Activated CD4-positive, alpha-beta T cell treated with anti-CD3 and anti-CD28 coated beads for 1 hour (primary cell): ENCODE data around the gene ACADSB.

Experiments
- DNase-seq: peaks from one replicate; pipeline ENCODE4 v3.0.0-alpha.2; 2020

Gene ACADSB

DNA sequence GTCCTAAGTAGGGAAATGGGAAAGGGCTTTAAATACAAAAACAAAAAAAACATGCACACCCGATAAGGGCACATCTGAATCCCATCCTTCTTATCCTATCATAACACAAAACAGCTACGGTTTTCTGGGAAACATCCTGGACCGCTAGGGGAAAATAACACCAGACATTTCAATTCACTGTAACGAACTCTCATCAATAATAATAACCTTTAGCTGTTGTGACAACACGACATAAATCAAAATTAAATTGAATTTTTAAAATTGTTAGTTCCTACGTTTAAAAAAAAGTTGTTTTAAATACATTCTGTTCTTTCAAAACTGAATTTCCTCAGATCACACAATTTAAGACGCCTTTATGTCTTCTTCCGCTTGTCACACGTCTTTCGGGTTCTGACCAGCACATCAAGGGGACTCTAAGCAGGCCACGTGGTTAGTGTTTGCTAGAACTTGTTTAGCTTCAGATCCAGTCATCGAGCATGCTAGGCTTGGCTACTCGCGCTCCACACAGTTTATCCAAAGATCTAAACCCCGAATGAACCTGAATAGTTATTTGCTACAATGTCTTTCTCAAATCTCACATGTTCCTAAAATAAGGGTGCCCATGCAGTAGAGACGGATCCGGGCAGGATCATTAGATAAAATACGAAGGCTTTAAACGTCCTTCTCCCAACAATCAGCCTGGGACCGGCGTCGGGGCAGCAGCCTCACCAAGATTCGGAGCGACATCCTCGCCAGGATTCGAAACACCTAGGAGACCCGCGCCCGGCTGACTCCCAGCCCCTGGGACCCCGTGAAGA is 1.1 kb upstream of the ACADSB start:
- peak; percentile 17 for DNase-seq

DNA sequence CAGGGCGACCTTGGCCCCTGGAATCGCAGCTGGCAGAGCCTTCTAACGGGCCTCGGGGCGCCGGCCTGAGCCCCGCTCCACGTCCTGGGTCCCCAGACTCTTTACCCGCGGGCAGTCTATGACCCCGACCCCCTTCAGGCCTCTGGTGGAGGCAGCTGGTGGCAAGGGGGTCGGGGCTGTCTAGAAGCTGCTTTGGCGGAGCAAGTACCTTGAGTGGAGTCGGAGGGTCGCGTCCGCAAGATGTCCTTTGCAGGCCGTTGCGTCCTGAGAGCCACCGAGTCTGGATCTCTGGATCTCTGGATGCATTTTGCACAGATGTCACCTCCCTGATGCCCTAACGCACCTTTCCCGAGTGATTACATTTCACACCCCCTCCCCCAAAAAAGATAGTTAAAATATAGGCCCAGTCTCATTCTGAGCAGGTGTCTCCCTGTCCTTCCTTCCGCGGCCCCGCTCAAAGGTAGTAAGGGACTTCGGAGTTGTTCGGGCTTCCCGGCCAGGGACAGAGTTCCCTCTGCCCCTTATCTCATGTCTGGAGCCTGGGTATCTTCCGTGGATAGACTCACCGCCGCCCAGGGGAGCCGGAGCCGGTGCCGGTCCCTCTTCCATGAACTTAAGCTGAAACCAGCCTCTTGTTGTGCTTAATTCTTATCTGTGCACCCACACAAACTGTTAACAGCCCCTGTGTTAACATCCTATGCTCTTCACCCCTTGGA is 457 bp downstream of the ACADSB start:
- DNase-seq, result no peak

DNA sequence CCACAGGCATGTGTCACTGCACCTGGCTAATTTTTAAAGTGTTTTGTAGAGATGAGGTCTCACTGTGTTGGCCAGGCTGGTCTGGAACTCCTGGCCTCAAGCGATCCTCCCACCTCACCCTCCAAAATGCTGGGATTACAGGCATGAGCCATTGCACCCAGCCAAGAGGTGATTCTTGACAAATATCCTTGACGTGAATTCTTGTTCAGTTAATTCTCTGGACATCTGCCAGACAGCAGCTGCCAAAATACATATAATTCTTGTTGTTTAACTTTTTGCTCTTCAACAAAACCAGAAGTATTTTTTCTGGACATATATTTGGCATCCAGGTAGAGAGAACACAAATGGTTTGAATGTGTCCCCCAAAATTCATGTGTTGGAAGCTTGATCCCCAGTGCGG is 3.2 kb downstream of the ACADSB start:
- DNase-seq, result no peak

DNA sequence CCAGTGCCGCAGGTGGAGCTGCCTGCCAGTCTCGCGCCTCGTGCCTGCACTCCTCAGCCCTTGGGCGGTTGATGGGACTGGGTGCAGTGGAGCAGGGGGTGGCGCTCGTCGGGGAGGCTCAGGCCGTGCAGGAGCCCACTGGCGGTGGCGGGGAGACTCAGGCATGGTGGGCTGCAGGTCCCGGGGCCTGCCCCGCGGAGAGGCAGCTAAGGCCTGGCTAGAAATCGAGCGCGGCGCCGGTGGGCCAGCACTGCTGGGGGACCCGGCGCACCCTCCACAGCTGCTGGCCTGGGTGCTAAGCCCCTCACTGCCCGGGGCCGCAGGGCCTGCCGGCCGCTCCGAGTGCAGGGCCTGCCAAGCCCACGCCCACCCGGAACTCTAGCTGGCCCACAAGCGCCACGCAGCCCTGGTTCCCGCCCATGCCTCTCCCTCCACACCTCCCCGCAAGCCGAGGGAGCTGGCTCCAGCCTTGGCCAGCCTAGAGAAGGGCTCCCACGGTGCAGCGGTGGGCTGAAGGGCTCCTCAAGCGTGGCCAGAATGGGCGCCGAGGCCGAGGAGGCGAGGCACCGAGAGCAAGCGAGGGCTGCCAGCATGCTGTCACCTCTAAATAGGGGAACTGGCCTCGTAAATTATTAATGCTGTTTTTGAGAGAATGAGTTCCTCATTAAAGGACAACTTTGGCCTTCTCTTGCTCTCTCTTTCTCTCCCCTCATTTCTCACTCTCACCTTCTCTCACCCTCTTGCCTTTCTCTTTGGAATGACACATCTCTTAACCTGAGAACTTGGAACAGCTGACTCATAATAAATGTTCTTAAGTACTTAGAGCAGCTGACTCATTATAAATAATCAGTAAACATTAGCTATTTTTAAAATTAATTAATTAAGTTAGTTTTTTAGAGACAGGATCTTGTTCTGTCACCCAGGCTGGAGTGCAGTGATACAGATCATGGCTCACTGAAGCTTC is 4.9 kb downstream of the ACADSB start:
- DNase-seq, result no peak

DNA sequence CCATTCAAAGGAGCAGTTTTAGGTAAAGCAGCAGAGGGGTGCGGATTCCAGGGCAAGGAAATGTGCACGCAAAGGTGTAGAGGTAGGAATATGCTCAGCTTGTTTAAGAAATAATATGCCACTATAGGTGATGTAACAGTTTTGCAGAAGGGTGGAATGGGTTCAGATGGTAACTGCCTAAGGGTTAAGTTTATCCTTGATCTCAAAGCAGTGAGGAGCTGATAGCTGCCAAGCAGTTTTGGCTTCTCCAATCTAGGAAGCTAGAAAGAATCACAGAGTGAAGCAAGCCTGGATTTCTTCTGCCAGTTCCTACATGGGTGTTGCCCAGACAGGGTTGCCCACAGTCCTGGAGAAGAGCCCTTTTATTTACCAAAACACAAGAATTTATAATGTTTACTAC is 6.0 kb downstream of the ACADSB start:
- DNase-seq, result no peak

DNA sequence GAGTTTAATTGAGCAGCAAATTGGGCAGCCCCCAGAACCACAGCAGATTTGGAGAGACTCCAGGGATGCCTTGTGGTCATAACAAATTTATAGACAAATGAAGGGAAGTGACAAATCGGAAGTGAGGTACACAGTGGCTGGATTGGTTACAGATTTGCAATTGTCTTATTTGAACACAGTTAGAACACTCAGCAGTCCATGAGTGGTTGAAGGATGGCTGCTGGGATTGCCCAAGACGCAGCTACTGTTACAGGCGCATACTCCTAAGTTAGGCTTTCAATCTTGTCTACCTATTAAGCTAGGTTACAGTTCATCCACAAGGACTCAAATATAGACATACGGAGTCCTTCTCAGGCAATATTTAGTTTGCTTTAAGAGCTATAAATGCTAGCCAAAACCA is 7.4 kb downstream of the ACADSB start:
- DNase-seq, result no peak

DNA sequence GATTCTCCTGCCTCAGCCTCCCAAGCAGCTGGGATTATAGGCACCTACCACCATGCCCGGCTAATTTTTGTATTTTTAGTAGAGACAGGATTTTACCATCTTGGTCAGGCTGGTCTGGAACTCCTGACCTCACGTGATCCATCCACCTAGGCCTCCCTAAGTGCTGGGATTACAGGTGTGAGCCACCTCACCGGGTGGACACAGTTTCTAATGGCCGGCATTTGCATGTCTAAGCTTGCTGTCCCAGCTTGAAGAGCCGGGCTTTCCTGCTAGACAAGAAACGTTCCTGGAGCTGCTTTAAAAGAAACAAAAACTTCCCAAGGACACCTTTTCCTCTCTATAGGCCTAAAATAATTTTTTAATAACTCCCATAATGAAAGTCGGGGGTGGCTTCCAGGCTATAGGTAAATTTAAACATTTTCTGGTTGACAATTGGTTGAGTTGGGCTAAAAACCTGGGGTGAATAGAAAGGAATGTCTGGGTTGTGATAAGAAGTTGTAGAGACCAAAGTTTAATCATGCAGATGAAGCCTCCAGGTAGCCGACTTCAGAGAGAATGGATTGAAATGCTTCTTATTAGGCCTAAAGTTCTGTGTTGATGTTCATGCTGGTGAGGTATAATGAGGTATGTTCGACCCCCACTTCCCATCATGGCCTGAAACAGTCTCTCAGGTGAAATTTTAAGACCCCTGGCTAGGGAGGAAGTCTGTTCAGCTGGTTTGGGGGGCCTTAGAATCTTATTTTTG is 8.8 kb downstream of the ACADSB start:
- DNase-seq, result no peak

DNA sequence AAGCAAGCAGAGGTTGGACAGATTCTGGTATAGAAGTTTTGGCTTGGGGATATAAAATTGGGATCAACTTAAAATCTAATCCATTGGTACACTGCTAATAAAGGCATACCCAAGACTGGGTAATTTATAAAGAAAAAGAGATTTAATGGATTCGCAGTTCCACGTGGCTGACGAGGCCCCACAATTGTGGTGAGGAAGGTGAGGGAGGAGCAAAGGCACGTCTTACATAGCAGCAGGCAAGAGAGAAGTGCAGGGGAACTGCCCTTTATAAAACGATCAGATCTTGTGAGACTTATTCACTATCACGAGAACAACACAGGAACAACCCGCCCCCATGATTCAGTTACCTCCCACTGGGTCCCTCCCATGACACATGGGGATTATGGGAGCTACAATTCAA is 9.7 kb downstream of the ACADSB start:
- no peak for DNase-seq

DNA sequence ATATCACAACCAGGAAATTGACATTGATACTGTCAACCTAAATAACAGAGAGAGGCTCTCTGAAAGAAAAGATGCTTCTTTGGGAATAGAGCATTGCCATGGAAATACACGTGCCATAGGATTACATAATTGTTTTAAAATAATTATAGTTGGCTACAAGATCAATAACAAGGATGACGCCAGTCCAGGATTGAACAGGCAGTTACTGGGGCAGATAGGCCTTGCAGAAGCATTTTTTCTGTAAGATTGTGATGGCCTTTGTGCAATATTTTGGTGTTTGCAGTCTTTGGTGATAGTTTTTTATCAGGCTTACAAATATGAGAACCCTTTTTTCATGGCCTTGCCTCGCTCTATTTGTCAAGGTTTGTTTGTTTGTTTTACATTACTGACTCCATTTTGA is 10.5 kb downstream of the ACADSB start:
- DNase-seq, result no peak

DNA sequence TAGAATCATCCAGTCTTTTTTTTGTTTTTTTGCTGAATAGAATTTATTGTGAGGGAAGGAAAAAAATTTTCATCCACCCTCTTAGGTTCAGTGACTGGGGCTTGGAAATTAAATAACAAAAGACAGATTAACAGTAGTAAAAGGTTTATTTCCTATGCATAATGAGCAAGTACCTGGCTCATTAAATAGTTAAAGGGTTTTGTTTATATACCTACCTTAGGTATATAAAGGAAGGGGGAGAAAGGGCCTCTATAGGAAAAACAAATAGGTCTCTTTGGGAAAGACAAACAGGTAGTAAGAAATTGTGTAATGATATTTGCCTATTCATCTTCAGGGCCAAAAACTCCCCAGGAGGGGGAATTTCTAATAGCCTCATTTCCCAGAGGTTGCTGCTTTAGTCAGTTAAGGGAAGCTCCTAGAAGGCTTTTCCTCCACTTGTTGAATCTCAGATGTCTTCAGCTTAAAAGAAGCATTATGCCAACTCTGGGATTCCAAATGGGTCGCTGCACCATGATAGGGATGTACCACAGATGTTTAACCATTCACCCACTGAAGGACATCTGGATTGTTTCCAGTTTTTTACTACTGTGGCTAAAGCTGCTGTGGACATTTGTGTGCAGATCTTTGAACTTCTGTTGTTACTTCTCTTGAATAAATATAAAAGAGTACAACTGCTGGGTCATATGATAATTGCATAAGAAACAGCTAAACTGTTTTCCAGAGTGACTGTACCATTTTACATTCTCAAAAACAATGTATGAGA is 11.3 kb downstream of the ACADSB start:
- DNase-seq, result no peak

DNA sequence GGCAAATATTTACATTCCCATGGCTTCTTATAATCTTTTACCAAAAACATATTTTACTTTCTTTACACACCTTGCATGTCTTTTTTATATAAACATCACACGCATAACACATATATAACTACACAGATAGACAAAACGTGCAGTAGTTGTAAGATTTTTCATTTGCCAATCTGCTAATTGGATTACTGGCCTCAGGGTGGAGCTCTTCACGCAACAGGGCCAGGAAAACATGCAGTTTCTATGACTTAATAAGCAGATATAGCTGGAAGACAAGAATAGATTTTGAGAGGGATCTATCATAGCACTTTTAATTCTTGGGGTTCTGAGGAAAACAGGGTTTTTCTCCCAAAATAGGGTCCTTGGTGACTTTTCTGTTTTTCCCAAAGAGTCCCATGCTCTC is 12.7 kb downstream of the ACADSB start:
- no peak for DNase-seq

DNA sequence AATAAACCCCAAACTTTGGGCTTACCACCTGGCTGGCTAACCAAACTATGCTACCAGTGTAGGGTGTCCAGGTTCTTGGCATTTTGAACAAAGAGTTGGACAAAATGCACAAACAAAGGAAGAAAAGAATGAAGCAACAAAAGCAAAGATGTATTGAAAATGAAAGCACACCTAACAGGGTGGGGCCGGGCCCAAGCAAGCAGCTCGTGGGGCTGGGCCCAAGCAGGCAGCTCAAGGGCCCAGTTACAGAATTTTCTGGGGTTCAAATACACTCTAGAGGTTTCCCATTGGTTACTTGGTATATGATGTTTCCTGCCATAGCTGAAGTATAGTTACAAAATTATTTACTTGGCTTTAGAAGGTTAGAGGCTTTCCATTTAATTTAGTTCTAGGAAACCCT is 15.7 kb downstream of the ACADSB start:
- DNase-seq, result no peak

DNA sequence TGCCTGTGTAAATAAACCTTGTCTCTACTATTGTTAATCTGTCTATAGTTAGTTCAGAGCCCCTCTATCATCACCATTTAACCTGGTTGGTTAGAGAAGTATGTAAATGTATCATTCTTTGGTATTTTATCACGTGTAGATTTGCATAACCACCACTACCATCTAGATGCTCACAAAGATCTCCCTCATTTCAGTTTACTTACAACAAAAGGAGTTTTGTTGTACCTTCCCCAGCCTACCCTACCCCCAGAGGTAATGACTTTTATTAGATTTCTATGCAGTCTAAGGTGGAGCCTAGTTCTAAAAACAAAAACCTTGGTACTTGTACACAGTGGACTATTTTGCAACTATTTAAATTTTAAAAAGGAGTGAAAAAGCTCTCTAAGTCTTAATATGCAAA is 17.5 kb downstream of the ACADSB start:
- DNase-seq, result no peak

DNA sequence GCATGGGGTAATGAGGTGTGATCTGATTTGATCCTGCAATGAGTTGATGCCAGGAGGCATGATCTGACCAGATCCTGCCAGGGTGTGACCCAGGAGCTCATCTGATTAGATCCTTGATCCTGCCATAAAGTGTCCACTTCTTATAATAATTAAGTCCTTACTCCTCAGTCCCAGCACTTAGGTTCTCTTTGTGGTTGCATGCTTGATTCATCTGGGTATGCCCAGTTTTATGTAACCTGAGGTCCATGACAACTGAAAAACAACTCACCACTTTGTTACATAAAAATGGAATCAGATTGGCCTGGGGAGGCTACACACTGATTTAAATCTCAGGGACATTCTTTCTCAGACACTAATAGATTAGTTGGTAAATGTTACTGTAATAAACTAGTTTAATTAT is 19.1 kb downstream of the ACADSB start:
- DNase-seq, result no peak

DNA sequence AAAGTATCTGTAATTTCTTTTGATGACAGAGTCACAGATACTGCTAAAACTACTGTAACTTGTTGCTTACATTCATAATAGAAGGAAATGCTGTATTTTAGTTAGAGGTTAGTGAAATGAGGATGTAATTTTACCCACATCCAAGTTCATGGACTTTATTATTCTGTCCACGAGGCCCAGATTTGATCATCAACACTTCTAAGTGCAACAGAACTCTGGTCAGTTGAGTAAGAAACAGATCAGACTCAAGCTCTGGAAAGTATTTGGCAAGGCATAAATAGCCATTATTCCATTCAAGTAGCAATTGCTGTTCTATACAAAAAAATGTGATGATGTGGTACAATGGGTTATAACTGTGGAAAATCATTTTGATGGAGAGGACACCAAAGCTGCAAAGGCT is 22.3 kb downstream of the ACADSB start:
- no peak for DNase-seq

DNA sequence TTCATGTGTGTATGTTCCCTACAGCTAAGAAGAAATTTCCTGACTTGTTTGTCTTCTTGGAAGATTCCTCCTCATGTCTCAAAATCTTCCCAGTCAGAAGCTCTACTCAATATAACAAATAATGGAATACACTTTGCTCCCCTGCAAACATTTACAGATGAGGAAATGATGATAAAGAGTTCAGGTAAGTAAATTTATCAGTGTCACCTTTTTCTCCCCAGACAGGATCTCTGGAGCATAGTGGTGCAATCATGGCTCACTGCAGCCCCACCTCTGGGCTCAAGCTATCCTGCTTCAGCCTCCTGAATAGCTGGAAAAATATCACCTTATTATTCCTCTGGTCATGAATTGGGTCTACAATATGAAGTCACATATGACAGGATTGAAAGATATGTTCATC is 25.5 kb downstream of the ACADSB start:
- DNase-seq, result no peak

DNA sequence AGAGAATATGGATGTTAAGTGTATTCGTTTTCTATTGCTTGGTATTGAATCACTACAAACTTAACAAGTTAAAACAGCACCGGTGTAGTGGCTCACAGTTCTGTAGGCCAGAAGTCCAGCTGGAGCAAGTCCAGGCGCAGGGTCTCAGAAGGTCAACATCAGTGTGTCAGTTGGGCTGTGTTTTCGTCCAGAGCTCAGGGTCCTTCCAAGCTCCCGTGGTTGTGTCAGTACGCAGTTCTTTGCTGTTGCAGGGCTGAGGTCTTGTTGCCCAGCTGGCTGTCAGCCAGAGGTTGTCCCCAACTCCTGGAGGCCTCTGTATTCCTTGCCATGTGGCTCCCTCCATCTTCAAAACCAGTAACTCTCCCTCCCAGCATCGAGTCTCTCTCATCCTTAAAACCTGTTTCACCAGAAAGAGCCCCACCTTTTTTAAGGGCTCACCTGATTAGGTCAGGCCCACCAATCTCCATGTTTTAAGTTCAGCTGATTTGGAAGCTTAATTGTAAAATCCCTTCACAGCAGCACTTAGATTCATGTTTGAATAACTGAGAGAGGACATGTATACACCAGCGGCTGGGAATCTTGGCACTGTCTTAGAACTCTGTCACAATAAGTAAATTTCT is 26.8 kb downstream of the ACADSB start:
- no peak for DNase-seq

DNA sequence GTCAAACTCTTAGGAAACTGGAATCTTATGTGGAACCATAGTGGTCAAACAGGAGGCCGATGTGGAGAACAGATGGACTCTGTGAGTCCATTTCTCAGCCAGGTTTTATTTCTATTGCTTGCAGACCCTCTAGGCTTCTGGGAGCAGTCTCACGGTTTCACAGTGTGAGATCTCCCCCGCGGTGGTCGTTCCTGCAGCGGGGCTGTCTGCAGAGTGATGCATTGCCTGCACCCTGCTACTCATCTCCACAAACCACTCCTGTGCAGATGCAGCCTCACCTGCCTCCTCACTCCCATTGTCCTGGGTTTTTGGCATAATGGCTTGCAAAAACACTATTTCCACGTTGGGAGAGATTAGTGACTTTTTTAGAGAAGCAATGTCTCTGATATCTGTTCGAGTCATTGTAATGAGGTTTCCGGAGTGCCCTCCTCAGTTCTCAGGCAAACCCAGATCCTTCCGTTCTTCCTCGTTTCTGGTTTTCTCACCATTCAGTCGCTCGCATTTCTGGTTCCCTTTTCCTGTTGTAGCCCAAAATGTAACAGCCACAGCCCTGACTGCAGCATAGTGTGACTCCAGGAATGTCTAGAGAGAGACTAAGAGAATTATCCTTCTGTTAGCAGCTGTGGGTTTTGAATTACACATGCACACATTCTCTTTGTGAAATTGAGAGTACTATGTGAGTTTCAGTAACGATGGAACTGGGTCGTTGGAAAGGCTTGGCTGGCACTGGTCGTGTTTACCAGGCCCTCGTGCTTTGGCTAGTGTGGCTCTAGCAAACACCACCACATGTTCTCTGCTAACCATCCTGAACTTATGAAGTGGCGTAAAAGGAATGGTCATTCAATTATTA is 30.2 kb downstream of the ACADSB start:
- no peak for DNase-seq

DNA sequence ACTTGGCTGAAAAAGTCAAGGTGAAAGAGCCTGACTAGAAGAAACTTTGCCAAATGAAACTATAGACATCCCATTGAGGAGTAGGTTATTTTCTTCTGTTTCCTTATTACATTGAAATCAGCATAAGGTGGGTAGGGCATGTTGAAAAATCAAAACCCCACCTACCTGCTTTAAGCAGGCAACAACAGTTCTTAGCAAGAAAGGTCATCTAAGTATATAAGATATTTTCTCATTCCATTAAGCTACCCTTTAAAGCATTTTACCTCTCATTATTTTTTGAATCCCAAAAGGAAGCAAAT is 30.8 kb downstream of the ACADSB start:
- DNase-seq, result no peak

DNA sequence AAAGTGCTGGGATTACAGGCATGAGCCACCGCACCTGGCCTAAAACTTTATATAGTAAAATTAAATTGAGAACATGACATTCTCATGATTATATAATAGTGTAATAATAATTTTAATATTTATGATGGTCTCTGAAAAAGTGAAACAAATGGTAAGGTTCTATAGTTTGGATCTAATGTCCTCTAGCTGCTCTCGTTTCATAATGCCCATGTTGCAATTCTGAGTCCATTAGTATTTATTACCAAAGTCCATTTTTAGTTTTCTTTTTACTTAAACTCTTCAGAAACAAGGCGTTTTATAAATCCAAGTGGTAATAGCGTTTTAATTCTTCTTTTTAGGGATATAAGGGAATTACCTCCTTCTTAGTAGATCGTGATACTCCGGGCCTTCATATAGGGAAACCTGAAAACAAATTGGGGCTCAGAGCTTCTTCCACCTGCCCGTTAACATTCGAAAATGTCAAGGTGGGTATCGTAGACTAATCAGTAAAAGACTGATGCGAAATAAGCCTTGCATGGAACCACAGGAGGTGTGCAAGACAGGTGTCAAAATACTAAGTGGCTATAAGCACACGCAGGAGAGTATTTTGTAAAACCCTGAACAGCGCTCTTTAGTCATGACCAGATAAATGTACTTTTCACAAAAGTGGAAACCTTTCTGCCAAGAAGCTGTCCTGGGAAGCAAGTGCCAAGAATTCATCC is 34.1 kb downstream of the ACADSB start:
- DNase-seq, result no peak
